ENCODE data around the gene CTNND2.

GRCh38 chr5:11385901-11386293 is 518.3 kb downstream of the CTNND2 start:
- TF ChIP-seq CTCF (IDR thresholded peaks at IDR 0.05): no peak
- TF ChIP-seq POLR2A (IDR thresholded peaks at IDR 0.05): no peak
